Tibial nerve (tissue), 4 donors: ENCODE measurements around the gene KRTAP5-7.

Experiments used
- EP300 ChIP-seq, 2 donors: sonication (generic); formaldehyde crosslinking; IDR thresholded peaks; one replicate each; pipeline ENCODE4 v1.6.1; 2017; ENCODE audit warnings: antibody characterized with exemption in 2 of 2, mild to moderate bottlenecking in 1 of 2
- POLR2A ChIP-seq, 2 donors: fragments of 450-650 bp; IDR thresholded peaks; one replicate each; pipeline ENCODE4 v1.6.1; 2017; ENCODE audit warnings: antibody characterized with exemption in 2 of 2, mild to moderate bottlenecking in 2 of 2, moderate library complexity in 2 of 2
- TF ChIP-seq, protein P1 (sequence below), 5 experiments: fragments of 200-600 bp in 3 of 5; fragments of 450-650 bp in 2 of 5; sonication (generic) in 3 of 5; IDR thresholded peaks; one replicate each; pipeline ENCODE4 v1.5.1; 2016 to 2019; ENCODE audit warnings: antibody characterized with exemption in 5 of 5, mild to moderate bottlenecking in 3 of 5, moderate library complexity in 2 of 5

DNA sequence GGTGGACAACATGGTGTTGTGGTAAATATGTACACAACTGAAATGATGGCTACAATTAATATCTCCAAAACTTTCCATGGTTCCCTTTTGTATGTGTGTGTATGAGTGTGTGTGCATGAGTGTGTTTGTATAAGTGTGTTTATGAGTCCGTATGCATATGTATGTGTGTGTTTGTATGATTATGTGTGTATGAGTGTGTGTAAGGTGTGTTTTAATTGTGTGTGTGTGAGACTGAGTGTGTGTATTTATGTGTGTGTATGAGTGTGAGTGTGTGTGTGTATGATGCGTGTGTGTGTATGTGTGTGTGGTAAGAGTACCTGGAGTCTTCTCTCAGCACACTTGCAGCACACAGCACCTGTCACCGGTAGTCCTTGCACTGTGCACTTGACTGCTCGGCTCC, 29.0 kb downstream of the KRTAP5-7 start:
- TF ChIP-seq, protein P1, sequence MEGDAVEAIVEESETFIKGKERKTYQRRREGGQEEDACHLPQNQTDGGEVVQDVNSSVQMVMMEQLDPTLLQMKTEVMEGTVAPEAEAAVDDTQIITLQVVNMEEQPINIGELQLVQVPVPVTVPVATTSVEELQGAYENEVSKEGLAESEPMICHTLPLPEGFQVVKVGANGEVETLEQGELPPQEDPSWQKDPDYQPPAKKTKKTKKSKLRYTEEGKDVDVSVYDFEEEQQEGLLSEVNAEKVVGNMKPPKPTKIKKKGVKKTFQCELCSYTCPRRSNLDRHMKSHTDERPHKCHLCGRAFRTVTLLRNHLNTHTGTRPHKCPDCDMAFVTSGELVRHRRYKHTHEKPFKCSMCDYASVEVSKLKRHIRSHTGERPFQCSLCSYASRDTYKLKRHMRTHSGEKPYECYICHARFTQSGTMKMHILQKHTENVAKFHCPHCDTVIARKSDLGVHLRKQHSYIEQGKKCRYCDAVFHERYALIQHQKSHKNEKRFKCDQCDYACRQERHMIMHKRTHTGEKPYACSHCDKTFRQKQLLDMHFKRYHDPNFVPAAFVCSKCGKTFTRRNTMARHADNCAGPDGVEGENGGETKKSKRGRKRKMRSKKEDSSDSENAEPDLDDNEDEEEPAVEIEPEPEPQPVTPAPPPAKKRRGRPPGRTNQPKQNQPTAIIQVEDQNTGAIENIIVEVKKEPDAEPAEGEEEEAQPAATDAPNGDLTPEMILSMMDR (IDR thresholded peaks at IDR 0.05) = no peak
- TF ChIP-seq POLR2A (IDR thresholded peaks at IDR 0.05) = no peak
- TF ChIP-seq EP300 (IDR thresholded peaks at IDR 0.05) = no peak
